Activated CD8-positive, alpha-beta T cell treated with anti-CD3 and anti-CD28 coated beads for 36 hours (primary cell): ENCODE data around the gene VSX2. TPM values are rescaled to one million over a fixed set of nuclear protein-coding genes. Genes with fewer than 3 reads are reported as not detected.

Source experiments
- ATAC-seq: fragments of 200-7000 bp; cut with Tn5 transposase; one replicate; pipeline ENCODE4 v1.10.0; 2021; ENCODE audit warnings: mild to moderate bottlenecking, moderate library complexity
- CTCF ChIA-PET: fragments of 350-600 bp; sonication (Branson Sonifier 250); formaldehyde crosslinking; loops from one replicate; lab custom pipeline; 2021; ENCODE audit warnings: antibody characterized with exemption; lab: Charles Lee
- POLR2A ChIA-PET: fragments of 350-600 bp; sonication (Branson Sonifier 250); formaldehyde crosslinking; loops from one replicate; lab custom pipeline; 2021; ENCODE audit warnings: antibody characterized with exemption; lab: Charles Lee
- DNase-seq: peaks from one replicate; pipeline ENCODE4 v3.0.0-alpha.2; 2020
- H3K27ac Mint-ChIP-seq: one replicate; pipeline ENCODE4 v1.8.0; 2021; ENCODE audit warnings: mild to moderate bottlenecking, mixed read lengths
- H3K27me3 Mint-ChIP-seq: one replicate; pipeline ENCODE4 v1.8.0; 2021; ENCODE audit warnings: mixed read lengths
- H3K36me3 Mint-ChIP-seq: one replicate; pipeline ENCODE4 v1.8.0; 2021; ENCODE audit warnings: low read depth, mixed read lengths
- H3K4me1 Mint-ChIP-seq: one replicate; pipeline ENCODE4 v1.8.0; 2021; ENCODE audit warnings: low read depth, mixed read lengths
- H3K4me3 Mint-ChIP-seq: one replicate; pipeline ENCODE4 v1.8.0; 2021; ENCODE audit warnings: mild to moderate bottlenecking, moderate library complexity, mixed read lengths
- H3K9me3 Mint-ChIP-seq: one replicate; pipeline ENCODE4 v1.8.0; 2021; ENCODE audit warnings: mixed read lengths
- intact Hi-C: fragments of 100-400 bp; cut with micrococcal nuclease; formaldehyde crosslinking; loops from one replicate; pipeline ENCODE4 v1.10.0; 2022
- total RNA-seq, 2 experiments: library from RNA; stranded (reverse); gene quantifications; one replicate each; pipeline ENCODE4 v1.2.3, GENCODE V29; 2021
- TF ChIP-seq, protein P1 (sequence below): fragments of 200-600 bp; IDR thresholded peaks from one replicate; pipeline ENCODE4 v1.8.0; 2022; ENCODE audit warnings: antibody characterized with exemption, mild to moderate bottlenecking

Gene VSX2
- total RNA-seq, 2 experiments from 2014 or later = not detected

DNA sequence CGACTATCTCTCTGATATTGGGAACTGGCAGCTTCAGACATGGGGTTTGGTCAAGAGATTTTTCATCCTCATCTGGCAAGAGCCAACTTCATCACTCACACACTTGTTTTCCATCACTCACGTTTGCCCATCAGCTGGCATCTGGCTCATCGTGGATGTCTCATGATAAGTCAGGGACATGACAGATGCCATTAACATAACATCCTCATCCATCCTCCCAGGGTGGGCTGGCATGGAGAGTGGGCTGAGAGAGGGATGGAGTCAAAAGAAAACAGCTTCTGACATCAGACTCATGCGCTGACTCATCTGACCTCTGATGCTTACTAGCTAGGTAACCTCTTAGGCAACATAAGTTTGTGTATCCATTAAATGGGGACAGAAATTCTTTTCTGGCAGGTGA lies 1.8 kb upstream of the VSX2 start:
- Mint-ChIP-seq H3K27me3 (peaks cover 33% of the 10 kb centered on the region), H3K9me3 (peaks cover under 1% of the 10 kb centered on the region), H3K4me3 (no peak overlapping the region), H3K36me3 (no peaks in the 10 kb centered on the region), H3K4me1 (peaks cover 11% of the 10 kb centered on the region), H3K27ac (no peak overlapping the region)
- no peak for DNase-seq
- TF ChIP-seq, protein P1, sequence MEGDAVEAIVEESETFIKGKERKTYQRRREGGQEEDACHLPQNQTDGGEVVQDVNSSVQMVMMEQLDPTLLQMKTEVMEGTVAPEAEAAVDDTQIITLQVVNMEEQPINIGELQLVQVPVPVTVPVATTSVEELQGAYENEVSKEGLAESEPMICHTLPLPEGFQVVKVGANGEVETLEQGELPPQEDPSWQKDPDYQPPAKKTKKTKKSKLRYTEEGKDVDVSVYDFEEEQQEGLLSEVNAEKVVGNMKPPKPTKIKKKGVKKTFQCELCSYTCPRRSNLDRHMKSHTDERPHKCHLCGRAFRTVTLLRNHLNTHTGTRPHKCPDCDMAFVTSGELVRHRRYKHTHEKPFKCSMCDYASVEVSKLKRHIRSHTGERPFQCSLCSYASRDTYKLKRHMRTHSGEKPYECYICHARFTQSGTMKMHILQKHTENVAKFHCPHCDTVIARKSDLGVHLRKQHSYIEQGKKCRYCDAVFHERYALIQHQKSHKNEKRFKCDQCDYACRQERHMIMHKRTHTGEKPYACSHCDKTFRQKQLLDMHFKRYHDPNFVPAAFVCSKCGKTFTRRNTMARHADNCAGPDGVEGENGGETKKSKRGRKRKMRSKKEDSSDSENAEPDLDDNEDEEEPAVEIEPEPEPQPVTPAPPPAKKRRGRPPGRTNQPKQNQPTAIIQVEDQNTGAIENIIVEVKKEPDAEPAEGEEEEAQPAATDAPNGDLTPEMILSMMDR = no peak
- intact Hi-C loops = no loop called here
- peak; percentile 24 for ATAC-seq
- CTCF ChIA-PET = interaction anchor here (1.1 to 2.5 kb wide), 4 partner anchors 14 to 28 kb away, joined by 3 to 8 read pairs (median 4); no protein-coding TSS in a partner anchor
- POLR2A ChIA-PET = no interaction called here

DNA sequence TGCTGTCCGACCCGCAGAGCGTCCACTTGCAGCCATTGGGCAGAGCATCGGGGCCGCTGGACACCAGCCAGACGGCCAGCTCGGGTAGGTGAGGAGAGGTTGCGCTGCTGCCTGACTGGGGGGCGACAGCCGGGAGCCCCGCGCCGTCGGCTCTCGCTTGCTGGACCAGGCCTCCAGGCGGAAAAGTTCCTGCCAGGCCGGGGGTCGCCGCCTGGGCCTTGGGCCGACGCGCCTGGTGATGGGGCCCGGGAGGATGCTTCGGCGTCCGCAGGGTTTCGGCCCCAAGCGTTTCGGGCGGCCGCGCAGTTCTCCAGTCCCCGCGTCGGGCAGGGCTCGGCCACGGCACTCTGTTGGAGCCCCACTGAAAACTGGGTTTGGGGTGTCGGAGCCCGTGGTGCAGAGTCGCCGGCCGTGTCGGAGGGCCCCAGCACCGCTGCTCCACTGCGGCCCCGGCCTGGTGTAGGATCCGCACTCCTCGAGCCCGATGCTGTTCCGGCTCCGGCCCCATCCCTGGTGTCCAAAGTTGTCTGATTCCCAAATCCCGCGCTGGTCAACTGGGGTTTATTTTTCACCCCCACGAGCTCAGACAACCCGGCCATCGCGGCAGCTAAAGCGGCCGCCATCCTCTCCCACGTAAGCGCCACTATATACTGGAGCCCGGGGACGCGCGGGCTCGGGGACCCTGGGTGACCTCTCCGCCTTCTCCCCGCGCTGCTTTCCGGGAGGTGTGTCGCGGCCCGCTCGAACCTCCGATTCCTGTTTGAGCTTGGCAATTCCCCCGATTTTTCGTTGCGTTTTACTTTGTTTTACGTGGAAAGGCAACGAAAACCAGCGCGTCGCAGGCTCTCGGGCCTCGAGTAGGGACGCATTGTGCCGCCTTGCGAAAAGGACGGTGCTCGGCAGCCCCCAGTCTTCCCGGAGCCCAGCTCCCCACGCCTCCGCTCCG lies 872 bp downstream of the VSX2 start:
- TF ChIP-seq, protein P1 = no peak
- DNase-seq (no peak), ATAC-seq (no peak)
- H3K4me1 Mint-ChIP-seq = peaks cover 11% of the 10 kb centered on the region
- H3K27me3 Mint-ChIP-seq = peaks cover 55% of the 10 kb centered on the region
- H3K4me3 Mint-ChIP-seq = peak overlapping the region; percentile 5
- no peaks in the 10 kb centered on the region for H3K36me3 Mint-ChIP-seq
- ChIA-PET POLR2A (no interaction called here), CTCF (interaction anchor here (0.9 to 2.5 kb wide), 5 partner anchors 9 to 21 kb away, joined by 3 to 8 read pairs (median 4); no protein-coding TSS in a partner anchor)
- intact Hi-C loops = no loop called here
- no peak overlapping the region for H3K27ac Mint-ChIP-seq
- H3K9me3 Mint-ChIP-seq = no peaks in the 10 kb centered on the region

DNA sequence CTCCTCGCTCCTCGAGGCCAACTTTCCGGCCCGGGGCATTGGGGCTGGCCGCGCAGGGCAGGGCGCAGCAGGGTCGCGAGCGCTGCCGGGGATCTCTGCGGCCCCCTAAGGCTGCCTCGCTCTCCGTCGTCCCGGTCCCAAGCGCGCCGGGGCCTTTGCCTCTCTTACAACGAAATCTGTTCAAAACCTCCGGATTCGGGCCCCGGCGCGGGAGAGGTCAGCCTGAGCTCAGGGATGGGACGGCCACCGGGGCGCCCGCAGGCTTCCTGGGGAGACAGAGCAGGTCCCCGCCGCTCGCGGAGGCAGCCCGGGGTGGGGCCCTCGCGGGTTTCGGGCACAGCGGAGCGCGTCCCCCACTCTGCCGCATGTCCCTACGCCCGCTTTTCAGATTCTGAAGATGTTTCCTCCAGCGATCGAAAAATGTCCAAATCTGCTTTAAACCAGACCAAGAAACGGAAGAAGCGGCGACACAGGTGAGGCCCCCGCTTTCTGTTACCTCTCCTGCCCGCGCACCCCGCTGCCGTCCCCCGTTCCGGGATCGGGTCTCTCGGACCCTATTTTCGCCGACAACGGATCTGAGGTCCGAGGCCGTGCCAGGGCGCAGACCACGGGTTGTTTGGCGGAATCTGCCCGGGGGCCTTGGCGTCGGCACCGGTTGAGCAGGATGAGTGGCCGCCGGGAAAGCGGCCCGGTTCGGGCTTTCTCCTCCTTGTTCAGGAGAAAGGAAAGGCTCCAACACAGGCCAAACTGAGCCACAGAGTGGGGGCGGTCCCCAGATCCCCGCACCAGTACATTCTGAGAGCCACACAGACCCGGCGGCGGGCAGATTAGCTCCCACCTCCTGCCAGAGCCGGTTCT lies 1.8 kb downstream of the VSX2 start:
- peaks cover 62% of the 10 kb centered on the region for H3K27me3 Mint-ChIP-seq
- H3K4me1 Mint-ChIP-seq = peaks cover 11% of the 10 kb centered on the region
- H3K27ac Mint-ChIP-seq = no peak overlapping the region
- no peak for DNase-seq
- intact Hi-C loops = no loop called here
- TF ChIP-seq, protein P1 = no peak
- ChIA-PET POLR2A (no interaction called here), CTCF (interaction anchor here (0.9 to 2.3 kb wide), 3 partner anchors 8 to 22 kb away, joined by 3 to 8 read pairs (median 4); no protein-coding TSS in a partner anchor)
- H3K9me3 Mint-ChIP-seq = no peaks in the 10 kb centered on the region
- no peaks in the 10 kb centered on the region for H3K36me3 Mint-ChIP-seq
- ATAC-seq = peak; percentile 25
- peak overlapping the region; percentile 33 for H3K4me3 Mint-ChIP-seq

DNA sequence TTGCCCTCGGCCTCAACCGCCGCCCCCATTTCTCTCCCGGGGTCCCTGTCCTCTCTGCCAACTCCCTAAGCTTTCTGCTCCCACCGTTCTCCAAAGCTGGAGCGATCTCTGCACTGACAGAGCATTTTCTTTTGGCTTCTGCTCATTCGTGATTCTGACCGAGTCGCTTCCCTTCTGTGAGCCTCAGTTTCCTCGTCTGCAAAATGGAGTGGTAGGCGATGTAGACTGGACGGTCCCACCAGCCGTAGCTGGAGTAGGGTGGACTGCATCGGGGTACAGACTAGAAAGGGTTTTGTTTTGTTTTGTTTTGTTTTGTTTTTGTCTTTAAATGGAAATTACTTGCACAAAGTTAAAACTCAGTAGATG lies 2.4 kb downstream of the VSX2 start:
- H3K36me3 Mint-ChIP-seq = no peaks in the 10 kb centered on the region
- ChIA-PET CTCF (interaction anchor here (2.3 kb wide), 1 partner anchor 10 kb away, joined by 8 read pairs; no protein-coding TSS in a partner anchor), POLR2A (no interaction called here)
- ATAC-seq (no peak), DNase-seq (no peak)
- TF ChIP-seq, protein P1 = no peak
- no peaks in the 10 kb centered on the region for H3K9me3 Mint-ChIP-seq
- peak overlapping the region; percentile 33 for H3K4me3 Mint-ChIP-seq
- intact Hi-C loops = no loop called here
- no peak overlapping the region for H3K27ac Mint-ChIP-seq
- H3K4me1 Mint-ChIP-seq = peaks cover 11% of the 10 kb centered on the region
- peaks cover 68% of the 10 kb centered on the region for H3K27me3 Mint-ChIP-seq
